GM23248 (cell line): Measurements from ENCODE around the gene WDR89.

ENCODE experiments used
- EZH2 ChIP-seq: fragments of 200-600 bp; sonication (generic); IDR thresholded peaks from 2 replicates; pipeline ENCODE4 v1.6.1; 2018; ENCODE audit warnings: antibody characterized with exemption, mild to moderate bottlenecking; ENCODE audit not compliant: insufficient read depth, poor library complexity, severe bottlenecking
- EZH2phosphoT487 ChIP-seq: fragments of 200-600 bp; sonication (generic); IDR thresholded peaks from 2 replicates; pipeline ENCODE4 v1.6.1; 2018; ENCODE audit warnings: antibody characterized with exemption, moderate library complexity, mild to moderate bottlenecking, low read depth; ENCODE audit not compliant: insufficient read depth

DNA sequence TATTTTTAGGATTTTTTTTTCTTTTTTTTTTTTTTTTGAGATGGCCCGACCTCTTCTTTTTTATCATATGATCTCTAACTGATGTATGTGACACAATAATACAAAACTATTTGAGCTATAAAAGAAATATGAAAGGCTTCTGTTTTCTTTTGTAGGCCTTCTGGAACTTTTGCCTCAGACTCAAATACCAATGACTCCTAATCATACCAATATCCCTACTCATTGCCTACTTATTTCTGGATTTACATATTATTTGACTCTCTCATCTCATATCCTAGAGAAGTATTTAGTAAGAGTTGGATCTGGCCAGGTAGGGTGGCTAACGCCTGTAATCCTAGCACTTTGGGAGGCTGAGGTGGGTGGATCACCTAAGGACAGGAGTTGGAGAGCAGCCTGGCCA is 12.7 kb upstream of the WDR89 start:
- TF ChIP-seq EZH2phosphoT487 (no peak), EZH2 (no peak)
